Measurements from ENCODE around the gene ASTN2.

- TF ChIP-seq CTCF (conservative IDR thresholded peaks at IDR 0.05) (no peak), ZFX (IDR thresholded peaks at IDR 0.05) (no peak)
Observed at GRCh38 chr9:117114768-117115167, 300.1 kb downstream of the ASTN2 start.
